A549 (cell line): ENCODE data around the gene GRIK1. TPM values are rescaled to one million over a fixed set of nuclear protein-coding genes. Genes with fewer than 3 reads are reported as not detected.

ENCODE experiments used
- ATAC-seq, 2 experiments: fragments of 200-7000 bp in 1 of 2; fragments of >200 bp in 1 of 2; cut with Nextera tagmentation in 1 of 2; cut with Tn5 transposase in 1 of 2; 3 replicates each; pipeline versions ENCODE4 v1.8.0 to v1.9.1; 2018 to 2020; ENCODE audit warnings: mild to moderate bottlenecking in 1 of 2, moderate library complexity in 1 of 2
- CTCF ChIA-PET: fragments of 300-600 bp; sonication (Branson Sonifier 250); formaldehyde crosslinking; extraction: SDS; loops from one replicate; lab custom pipeline; 2021; ENCODE audit warnings: antibody characterized with exemption, inconsistent platforms; lab: Yijun Ruan, JAX
- POLR2A ChIA-PET: fragments of 350-600 bp; formaldehyde crosslinking; extraction: SDS; loops from one replicate; lab custom pipeline; 2021; ENCODE audit warnings: antibody characterized with exemption, inconsistent platforms; lab: Yijun Ruan, JAX
- DNase-seq, 2 experiments: peaks; one replicate each; pipeline versions ENCODE4 v3.0.0 to v3.0.0-alpha.2; 2011 to 2016; ENCODE audit warnings: low read depth in 1 of 2, low spot score in 1 of 2
- FAIRE-seq: peaks from 2 replicates; lab custom pipeline; 2011; peaks lifted over from hg19 to GRCh38; lab: Jason Lieb, UNC
- H3K27ac ChIP-seq, 2 experiments: fragments of >200 bp; sonication (Bioruptor Twin); formaldehyde crosslinking; 3 replicates each; pipeline ENCODE4 v1.5.1; 2016 to 2017
- H3K4me1 ChIP-seq: fragments of >200 bp; sonication (Bioruptor Twin); formaldehyde crosslinking; 3 replicates; pipeline ENCODE4 v1.6.1; 2016
- H3K4me2 ChIP-seq: fragments of >200 bp; sonication (Bioruptor Twin); formaldehyde crosslinking; 3 replicates; pipeline ENCODE4 v1.6.1; 2016
- H3K4me3 ChIP-seq: fragments of >200 bp; sonication (Bioruptor Twin); formaldehyde crosslinking; 3 replicates; pipeline ENCODE4 v1.5.1; 2016
- H3K9me3 ChIP-seq: fragments of >200 bp; sonication (Bioruptor Twin); formaldehyde crosslinking; 3 replicates; pipeline ENCODE4 v1.6.1; 2016
- CBX8 ChIP-seq: fragments of 200-600 bp; sonication (generic); IDR thresholded peaks from 2 replicates; pipeline ENCODE4 v1.6.1; 2016
- CHD2 ChIP-seq: fragments of 150-350 bp; IDR thresholded peaks from 2 replicates; pipeline ENCODE4 v1.6.1; 2014; ENCODE audit warnings: low read length; ENCODE audit not compliant: partially characterized antibody
- CHD4 ChIP-seq: fragments of 200-600 bp; sonication (generic); IDR thresholded peaks from 2 replicates; pipeline ENCODE4 v1.6.1; 2016; ENCODE audit warnings: antibody characterized with exemption, mild to moderate bottlenecking, borderline replicate concordance
- EHF ChIP-seq: fragments of 250-450 bp; sonication (Bioruptor Pico); IDR thresholded peaks from 2 replicates; pipeline ENCODE4 v1.5.0; 2020; ENCODE audit warnings: mild to moderate bottlenecking
- EHMT2 ChIP-seq: fragments of 200-600 bp; sonication (generic); IDR thresholded peaks from 2 replicates; pipeline ENCODE4 v1.6.1; 2016; ENCODE audit warnings: antibody characterized with exemption, low read depth, mild to moderate bottlenecking, moderate library complexity
- FOSB ChIP-seq: fragments of 250-450 bp; sonication (Bioruptor Pico); IDR thresholded peaks from 2 replicates; pipeline ENCODE4 v1.5.0; 2020; ENCODE audit warnings: mild to moderate bottlenecking, moderate library complexity
- GATA3 ChIP-seq: IDR thresholded peaks from 2 replicates; pipeline ENCODE4 v1.6.1; 2012; ENCODE audit warnings: borderline replicate concordance
- HDAC2 ChIP-seq: fragments of 200-600 bp; sonication (generic); IDR thresholded peaks from 2 replicates; pipeline ENCODE4 v1.6.1; 2016
- HEYL ChIP-seq: fragments of 250-450 bp; sonication (Bioruptor Pico); IDR thresholded peaks from 2 replicates; pipeline ENCODE4 v1.8.0; 2021; ENCODE audit warnings: mild to moderate bottlenecking, moderate library complexity
- JUN ChIP-seq, 2 experiments: fragments of >200 bp; sonication (Bioruptor Twin); formaldehyde crosslinking; IDR thresholded peaks; 2 replicates in 1 of 2; 3 replicates in 1 of 2; pipeline ENCODE4 v1.6.1; 2016 to 2017
- KDM1A ChIP-seq: fragments of 200-600 bp; sonication (generic); IDR thresholded peaks from 2 replicates; pipeline ENCODE4 v1.6.1; 2016; ENCODE audit warnings: low read depth, mild to moderate bottlenecking
- KDM5A ChIP-seq: fragments of 200-600 bp; sonication (generic); IDR thresholded peaks from 2 replicates; pipeline ENCODE4 v1.6.1; 2016; ENCODE audit warnings: antibody characterized with exemption, mild to moderate bottlenecking
- NPAS2 ChIP-seq: fragments of 250-450 bp; sonication (Bioruptor Pico); IDR thresholded peaks from 2 replicates; pipeline ENCODE4 v1.8.0; 2022; ENCODE audit warnings: mild to moderate bottlenecking, moderate library complexity, borderline replicate concordance
- NR3C1 ChIP-seq: fragments of >200 bp; sonication (Bioruptor Twin); formaldehyde crosslinking; IDR thresholded peaks from 3 replicates; pipeline ENCODE4 v1.6.1; 2017
- PHF8 ChIP-seq: fragments of 200-600 bp; sonication (generic); IDR thresholded peaks from 2 replicates; pipeline ENCODE4 v1.6.1; 2016; ENCODE audit warnings: low read depth, mild to moderate bottlenecking, antibody characterized with exemption, moderate library complexity, borderline replicate concordance
- POLR2AphosphoS2 ChIP-seq: conservative IDR thresholded peaks from 2 replicates; pipeline ENCODE4 v1.6.1; 2012; ENCODE audit warnings: low read length, improper control_type of control experiment, inconsistent platforms
- RAD21 ChIP-seq, 2 experiments: fragments of >200 bp in 1 of 2; sonication (Bioruptor Twin) in 1 of 2; formaldehyde crosslinking in 1 of 2; IDR thresholded peaks in 1 of 2; conservative IDR thresholded peaks in 1 of 2; 2 replicates in 1 of 2; 3 replicates in 1 of 2; pipeline ENCODE4 v1.6.1; 2012 to 2018; ENCODE audit warnings: inconsistent platforms in 1 of 2
- RARB ChIP-seq: fragments of 250-450 bp; sonication (Bioruptor Pico); IDR thresholded peaks from 2 replicates; pipeline ENCODE4 v1.8.0; 2021; ENCODE audit warnings: mild to moderate bottlenecking, moderate library complexity
- RNF2 ChIP-seq: fragments of 200-600 bp; sonication (generic); IDR thresholded peaks from 2 replicates; pipeline ENCODE4 v1.6.1; 2016; ENCODE audit warnings: low read depth, mild to moderate bottlenecking, antibody characterized with exemption, moderate library complexity, borderline replicate concordance
- SREBF2 ChIP-seq: fragments of 450-650 bp; IDR thresholded peaks from 2 replicates; pipeline ENCODE4 v1.6.1; 2014; ENCODE audit warnings: mild to moderate bottlenecking, moderate library complexity
- TFCP2L1 ChIP-seq: fragments of 250-450 bp; sonication (Bioruptor Pico); IDR thresholded peaks from 2 replicates; pipeline ENCODE4 v1.5.0; 2021; ENCODE audit warnings: mild to moderate bottlenecking
- ZFP36 ChIP-seq: fragments of 450-650 bp; IDR thresholded peaks from 2 replicates; pipeline ENCODE4 v1.6.1; 2014; ENCODE audit warnings: borderline replicate concordance; ENCODE audit not compliant: partially characterized antibody
- ZSCAN20 ChIP-seq: fragments of 250-450 bp; sonication (Bioruptor Pico); IDR thresholded peaks from 2 replicates; pipeline ENCODE4 v1.8.0; 2022; ENCODE audit warnings: mild to moderate bottlenecking, moderate library complexity
- WGBS: methylation state at CpG from one replicate; pipeline ENCODE4 v1.1.6; 2017; ENCODE audit errors: missing lambda C conversion rate; 5-methylcytosine and 5-hydroxymethylcytosine counted together
- polyA plus RNA-seq, 4 experiments: library from polyadenylated mRNA; depleted of rRNA in 3 of 4; stranded (reverse); fragments of >200 nt; fragmentation: RNase III in 1 of 4; extraction: RNeasy Plus Mini Kit Qiagen cat#74134 plus additional on column Dnase treatment in 1 of 4; gene quantifications; 2 replicates in 3 of 4; 3 replicates in 1 of 4; pipeline ENCODE4 v1.2.3, GENCODE V29; 2011 to 2017
- TF ChIP-seq, protein P1 (sequence below): fragments of 200-600 bp; sonication (generic); IDR thresholded peaks from 2 replicates; pipeline ENCODE4 v1.6.1; 2016; ENCODE audit warnings: antibody characterized with exemption, mild to moderate bottlenecking, moderate library complexity
- TF ChIP-seq, protein P2 (sequence below): fragments of >200 bp; sonication (Bioruptor Twin); formaldehyde crosslinking; IDR thresholded peaks from 3 replicates; pipeline ENCODE4 v1.5.1; 2016
- TF ChIP-seq, protein P3 (sequence below): fragments of 450-650 bp; IDR thresholded peaks from 2 replicates; pipeline ENCODE4 v1.6.1; 2014; ENCODE audit warnings: antibody characterized with exemption
- TF ChIP-seq, protein P4 (sequence below): IDR thresholded peaks from 2 replicates; pipeline ENCODE4 v1.6.1; 2012
- TF ChIP-seq, protein P5 (sequence below): IDR thresholded peaks from 2 replicates; pipeline ENCODE4 v1.6.1; 2012

Gene GRIK1
- polyA plus RNA-seq, 2 of the 4 experiments (the other 2 are of a cell fraction) = not detected

DNA sequence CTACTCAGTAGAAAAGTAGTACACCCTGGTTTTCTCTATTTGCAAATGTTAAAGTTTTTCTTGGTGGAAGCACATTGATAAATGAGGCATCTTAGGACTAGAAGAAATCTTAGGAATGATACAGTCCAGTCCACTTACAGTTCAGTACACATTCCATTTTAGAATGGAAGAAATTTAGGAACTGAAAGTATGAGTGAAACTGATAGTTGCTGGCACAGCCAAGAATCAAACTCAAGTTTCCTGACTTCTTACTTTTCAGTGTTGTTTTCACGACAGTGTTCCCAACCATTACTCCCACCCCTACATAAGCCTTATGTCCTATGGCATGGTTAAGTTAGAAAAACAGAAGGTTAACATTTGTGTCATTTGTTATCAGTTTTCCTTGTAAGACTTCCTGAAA lies 382.6 kb downstream of the GRIK1 start:
- 0% methylated on average over 1 of the region's 1 CpG for WGBS
- ChIA-PET POLR2A (no interaction called here), CTCF (no interaction called here)
- TF ChIP-seq, protein P1, sequence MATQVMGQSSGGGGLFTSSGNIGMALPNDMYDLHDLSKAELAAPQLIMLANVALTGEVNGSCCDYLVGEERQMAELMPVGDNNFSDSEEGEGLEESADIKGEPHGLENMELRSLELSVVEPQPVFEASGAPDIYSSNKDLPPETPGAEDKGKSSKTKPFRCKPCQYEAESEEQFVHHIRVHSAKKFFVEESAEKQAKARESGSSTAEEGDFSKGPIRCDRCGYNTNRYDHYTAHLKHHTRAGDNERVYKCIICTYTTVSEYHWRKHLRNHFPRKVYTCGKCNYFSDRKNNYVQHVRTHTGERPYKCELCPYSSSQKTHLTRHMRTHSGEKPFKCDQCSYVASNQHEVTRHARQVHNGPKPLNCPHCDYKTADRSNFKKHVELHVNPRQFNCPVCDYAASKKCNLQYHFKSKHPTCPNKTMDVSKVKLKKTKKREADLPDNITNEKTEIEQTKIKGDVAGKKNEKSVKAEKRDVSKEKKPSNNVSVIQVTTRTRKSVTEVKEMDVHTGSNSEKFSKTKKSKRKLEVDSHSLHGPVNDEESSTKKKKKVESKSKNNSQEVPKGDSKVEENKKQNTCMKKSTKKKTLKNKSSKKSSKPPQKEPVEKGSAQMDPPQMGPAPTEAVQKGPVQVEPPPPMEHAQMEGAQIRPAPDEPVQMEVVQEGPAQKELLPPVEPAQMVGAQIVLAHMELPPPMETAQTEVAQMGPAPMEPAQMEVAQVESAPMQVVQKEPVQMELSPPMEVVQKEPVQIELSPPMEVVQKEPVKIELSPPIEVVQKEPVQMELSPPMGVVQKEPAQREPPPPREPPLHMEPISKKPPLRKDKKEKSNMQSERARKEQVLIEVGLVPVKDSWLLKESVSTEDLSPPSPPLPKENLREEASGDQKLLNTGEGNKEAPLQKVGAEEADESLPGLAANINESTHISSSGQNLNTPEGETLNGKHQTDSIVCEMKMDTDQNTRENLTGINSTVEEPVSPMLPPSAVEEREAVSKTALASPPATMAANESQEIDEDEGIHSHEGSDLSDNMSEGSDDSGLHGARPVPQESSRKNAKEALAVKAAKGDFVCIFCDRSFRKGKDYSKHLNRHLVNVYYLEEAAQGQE = no peak
- no peak for TF ChIP-seq SREBF2
- TF ChIP-seq EHMT2 = no peak
- TF ChIP-seq FOSB (CRISPR knock-in tag) = no peak
- no peak for TF ChIP-seq POLR2AphosphoS2
- TF ChIP-seq, protein P2, sequence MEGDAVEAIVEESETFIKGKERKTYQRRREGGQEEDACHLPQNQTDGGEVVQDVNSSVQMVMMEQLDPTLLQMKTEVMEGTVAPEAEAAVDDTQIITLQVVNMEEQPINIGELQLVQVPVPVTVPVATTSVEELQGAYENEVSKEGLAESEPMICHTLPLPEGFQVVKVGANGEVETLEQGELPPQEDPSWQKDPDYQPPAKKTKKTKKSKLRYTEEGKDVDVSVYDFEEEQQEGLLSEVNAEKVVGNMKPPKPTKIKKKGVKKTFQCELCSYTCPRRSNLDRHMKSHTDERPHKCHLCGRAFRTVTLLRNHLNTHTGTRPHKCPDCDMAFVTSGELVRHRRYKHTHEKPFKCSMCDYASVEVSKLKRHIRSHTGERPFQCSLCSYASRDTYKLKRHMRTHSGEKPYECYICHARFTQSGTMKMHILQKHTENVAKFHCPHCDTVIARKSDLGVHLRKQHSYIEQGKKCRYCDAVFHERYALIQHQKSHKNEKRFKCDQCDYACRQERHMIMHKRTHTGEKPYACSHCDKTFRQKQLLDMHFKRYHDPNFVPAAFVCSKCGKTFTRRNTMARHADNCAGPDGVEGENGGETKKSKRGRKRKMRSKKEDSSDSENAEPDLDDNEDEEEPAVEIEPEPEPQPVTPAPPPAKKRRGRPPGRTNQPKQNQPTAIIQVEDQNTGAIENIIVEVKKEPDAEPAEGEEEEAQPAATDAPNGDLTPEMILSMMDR = no peak
- TF ChIP-seq CHD2 = no peak
- no peak for TF ChIP-seq CHD4
- TF ChIP-seq, protein P3, sequence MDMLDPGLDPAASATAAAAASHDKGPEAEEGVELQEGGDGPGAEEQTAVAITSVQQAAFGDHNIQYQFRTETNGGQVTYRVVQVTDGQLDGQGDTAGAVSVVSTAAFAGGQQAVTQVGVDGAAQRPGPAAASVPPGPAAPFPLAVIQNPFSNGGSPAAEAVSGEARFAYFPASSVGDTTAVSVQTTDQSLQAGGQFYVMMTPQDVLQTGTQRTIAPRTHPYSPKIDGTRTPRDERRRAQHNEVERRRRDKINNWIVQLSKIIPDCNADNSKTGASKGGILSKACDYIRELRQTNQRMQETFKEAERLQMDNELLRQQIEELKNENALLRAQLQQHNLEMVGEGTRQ = no peak
- TF ChIP-seq RARB = no peak
- no peak for TF ChIP-seq JUN (IDR thresholded peaks at IDR 0.05)
- TF ChIP-seq ZSCAN20 (CRISPR knock-in tag) = no peak
- no peak for TF ChIP-seq RAD21 (conservative IDR thresholded peaks at IDR 0.05 in 1 of 2, IDR thresholded peaks at IDR 0.05 in 1 of 2)
- TF ChIP-seq, protein P4, sequence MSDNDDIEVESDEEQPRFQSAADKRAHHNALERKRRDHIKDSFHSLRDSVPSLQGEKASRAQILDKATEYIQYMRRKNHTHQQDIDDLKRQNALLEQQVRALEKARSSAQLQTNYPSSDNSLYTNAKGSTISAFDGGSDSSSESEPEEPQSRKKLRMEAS = no peak
- no peak for TF ChIP-seq PHF8
- no peak for TF ChIP-seq ZFP36
- TF ChIP-seq TFCP2L1 (CRISPR knock-in tag) = no peak
- no peak for TF ChIP-seq KDM5A
- no peak overlapping the region for H3K4me3 ChIP-seq
- no peak overlapping the region for H3K4me2 ChIP-seq
- H3K4me1 ChIP-seq = no peaks in the 10 kb centered on the region
- no peak overlapping the region for H3K27ac ChIP-seq
- FAIRE-seq = no peak
- DNase-seq = no peak
- H3K9me3 ChIP-seq = no peaks in the 10 kb centered on the region
- ATAC-seq = no peak

GRCh38 chr21:29555601-29556000 lies 384.2 kb downstream of the GRIK1 start:
- ChIA-PET POLR2A (no interaction called here), CTCF (no interaction called here)
- H3K4me2 ChIP-seq = no peak overlapping the region
- FAIRE-seq (no peak), DNase-seq (no peak), ATAC-seq (no peak)
- H3K27ac ChIP-seq = no peak overlapping the region
- H3K4me1 ChIP-seq = no peaks in the 10 kb centered on the region
- H3K9me3 ChIP-seq = no peaks in the 10 kb centered on the region
- 25% methylated on average over 2 of the region's 2 CpGs for WGBS
- H3K4me3 ChIP-seq = no peak overlapping the region
- TF ChIP-seq NR3C1 = no peak
- no peak for TF ChIP-seq HEYL (CRISPR knock-in tag)
- TF ChIP-seq CHD4 = no peak
- TF ChIP-seq EHF = no peak
- no peak for TF ChIP-seq RARB
- no peak for TF ChIP-seq PHF8
- TF ChIP-seq, protein P1 = no peak
- TF ChIP-seq KDM5A = no peak
- no peak for TF ChIP-seq HDAC2
- TF ChIP-seq RNF2 = no peak
- TF ChIP-seq CBX8 = no peak
- TF ChIP-seq, protein P5, sequence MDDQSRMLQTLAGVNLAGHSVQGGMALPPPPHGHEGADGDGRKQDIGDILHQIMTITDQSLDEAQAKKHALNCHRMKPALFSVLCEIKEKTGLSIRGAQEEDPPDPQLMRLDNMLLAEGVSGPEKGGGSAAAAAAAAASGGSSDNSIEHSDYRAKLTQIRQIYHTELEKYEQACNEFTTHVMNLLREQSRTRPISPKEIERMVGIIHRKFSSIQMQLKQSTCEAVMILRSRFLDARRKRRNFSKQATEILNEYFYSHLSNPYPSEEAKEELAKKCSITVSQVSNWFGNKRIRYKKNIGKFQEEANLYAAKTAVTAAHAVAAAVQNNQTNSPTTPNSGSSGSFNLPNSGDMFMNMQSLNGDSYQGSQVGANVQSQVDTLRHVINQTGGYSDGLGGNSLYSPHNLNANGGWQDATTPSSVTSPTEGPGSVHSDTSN = no peak
- TF ChIP-seq GATA3 = no peak
- TF ChIP-seq KDM1A = no peak
- TF ChIP-seq NPAS2 = no peak
- no peak for TF ChIP-seq SREBF2
